Hematopoietic multipotent progenitor cell treated with erythropoietin and hydrocortisone succinate and interleukin-3 and kit ligand, for 6 days (in vitro differentiated cells): Measurements from ENCODE around the gene OTUD7B.
"Not testable (repeated sequence)": the region's sequence is repeated elsewhere in the genome, so short reads cannot be mapped to it uniquely, and the experiment has no call there.

Experiments used
- DNase-seq: peaks from one replicate; pipeline ENCODE4 v3.0.0-alpha.2; 2015

OTUD7B gene

GRCh38 chr1:149942207-149942606, 68.3 kb downstream of the OTUD7B start:
- no peak for DNase-seq

GRCh38 chr1:149940427-149940826, 70.1 kb downstream of the OTUD7B start:
- no peak for DNase-seq

- DNase-seq: not testable (repeated sequence)
Observed at GRCh38 chr1:149938668-149939003, 71.9 kb downstream of the OTUD7B start.

GRCh38 chr1:149937759-149938158, 72.8 kb downstream of the OTUD7B start:
- no peak for DNase-seq

- no peak for DNase-seq
Observed at GRCh38 chr1:149936992-149937705, 73.4 kb downstream of the OTUD7B start.

- DNase-seq: peak; percentile 69
Observed at GRCh38 chr1:149936170-149936991, 74.1 kb downstream of the OTUD7B start, which contains the start of gene MTMR11. TSS of gene MTMR11 (minus strand) at chr1:149936879. CDS start at chr1:149936647, 232 bp downstream.

- no peak for DNase-seq
Observed at GRCh38 chr1:149934356-149934755, 76.2 kb downstream of the OTUD7B start.

- DNase-seq: no peak
Observed at GRCh38 chr1:149933208-149933607, 77.3 kb downstream of the OTUD7B start.

- no peak for DNase-seq
Observed at GRCh38 chr1:149932474-149932873, 78.1 kb downstream of the OTUD7B start.

GRCh38 chr1:149931212-149931790, 79.2 kb downstream of the OTUD7B start:
- no peak for DNase-seq

GRCh38 chr1:149929856-149930255, 80.7 kb downstream of the OTUD7B start:
- DNase-seq: no peak

GRCh38 chr1:149928401-149928724, 82.2 kb downstream of the OTUD7B start:
- DNase-seq: no peak

GRCh38 chr1:149927563-149928400, 82.7 kb downstream of the OTUD7B start, which contains the start of gene SF3B4:
TSS of gene SF3B4 (minus strand) at chr1:149927803. CDS start at chr1:149927759, 44 bp downstream.
- DNase-seq: peak; percentile 97

- no peak for DNase-seq
Observed at GRCh38 chr1:149927056-149927562, 83.4 kb downstream of the OTUD7B start.

- DNase-seq: no peak
Observed at GRCh38 chr1:149926296-149926695, 84.2 kb downstream of the OTUD7B start.

GRCh38 chr1:149925751-149926150, 84.8 kb downstream of the OTUD7B start:
- no peak for DNase-seq

GRCh38 chr1:149925345-149925744, 85.2 kb downstream of the OTUD7B start:
- DNase-seq: peak; percentile 57

- DNase-seq: peak; percentile 86
Observed at GRCh38 chr1:149923626-149924025, 86.9 kb downstream of the OTUD7B start.

GRCh38 chr1:149917571-149918144, 92.9 kb downstream of the OTUD7B start, which contains the start of gene SV2A:
TSS of gene SV2A (minus strand) at chr1:149917844. CDS start at chr1:149913840, 4,004 bp downstream.
- peak; percentile 49 for DNase-seq

- DNase-seq: no peak
Observed at GRCh38 chr1:149916898-149917252, 93.7 kb downstream of the OTUD7B start.

GRCh38 chr1:149916193-149916897, 94.2 kb downstream of the OTUD7B start:
- no peak for DNase-seq
